ENCODE measurements around the gene KIF15.
"Not testable (repeated sequence)": the region's sequence is repeated elsewhere in the genome, so short reads cannot be mapped to it uniquely, and the experiment has no call there.

KIF15 gene

GRCh38 chr3:44761424-44762169, at the start of gene KIF15, which contains the start of gene KIAA1143:
KIF15 (plus strand) TSS chr3:44761794; CDS start chr3:44761866, 72 bp downstream.
KIAA1143 (minus strand) TSS chr3:44761619; CDS start chr3:44761602, 17 bp downstream.
- DNase-seq: peak; percentile 99

DNA sequence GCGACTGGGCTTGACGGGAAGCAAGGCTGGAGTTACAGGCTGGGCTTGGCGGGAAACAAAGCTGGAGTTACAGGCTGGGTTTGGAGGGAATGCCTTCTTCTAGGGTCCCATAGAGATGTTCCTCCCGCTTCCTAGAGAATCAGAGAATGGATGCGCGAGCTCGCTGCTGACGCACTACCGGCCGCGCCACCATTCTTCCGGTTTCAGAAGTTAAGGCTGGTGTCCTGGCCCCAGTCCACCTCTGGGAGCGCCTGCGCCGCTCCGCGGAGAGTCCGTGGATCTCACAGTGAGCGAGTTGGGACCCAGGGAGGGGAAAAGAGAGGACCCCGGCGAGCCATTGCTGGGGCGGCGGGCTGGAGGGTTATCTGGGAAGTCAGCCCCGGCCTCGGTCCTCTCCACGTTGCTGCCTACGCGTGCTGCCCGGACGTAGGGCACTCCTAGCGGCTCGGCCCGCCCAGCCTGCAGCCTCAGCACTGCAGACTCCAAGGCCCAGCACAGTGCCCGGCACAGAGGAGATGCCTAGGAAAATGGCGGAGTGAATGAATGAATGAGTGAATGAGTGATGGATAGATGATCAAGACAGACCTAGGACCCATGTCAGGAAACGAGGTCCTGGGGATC, 49.0 kb upstream of the KIF15 start, which contains the start of gene ZNF502:
TSS of gene ZNF502 (plus strand) at position 206 of the 621 bp plus-strand sequence. CDS start 7,602 bp downstream, outside the sequence.
- DNase-seq: peak; percentile 51

GRCh38 chr3:44721231-44722102, 40.1 kb upstream of the KIF15 start:
- DNase-seq: no peak

- DNase-seq: no peak
These were observed 39.5 kb upstream of the KIF15 start for GRCh38 chr3:44722103-44722401.

DNA sequence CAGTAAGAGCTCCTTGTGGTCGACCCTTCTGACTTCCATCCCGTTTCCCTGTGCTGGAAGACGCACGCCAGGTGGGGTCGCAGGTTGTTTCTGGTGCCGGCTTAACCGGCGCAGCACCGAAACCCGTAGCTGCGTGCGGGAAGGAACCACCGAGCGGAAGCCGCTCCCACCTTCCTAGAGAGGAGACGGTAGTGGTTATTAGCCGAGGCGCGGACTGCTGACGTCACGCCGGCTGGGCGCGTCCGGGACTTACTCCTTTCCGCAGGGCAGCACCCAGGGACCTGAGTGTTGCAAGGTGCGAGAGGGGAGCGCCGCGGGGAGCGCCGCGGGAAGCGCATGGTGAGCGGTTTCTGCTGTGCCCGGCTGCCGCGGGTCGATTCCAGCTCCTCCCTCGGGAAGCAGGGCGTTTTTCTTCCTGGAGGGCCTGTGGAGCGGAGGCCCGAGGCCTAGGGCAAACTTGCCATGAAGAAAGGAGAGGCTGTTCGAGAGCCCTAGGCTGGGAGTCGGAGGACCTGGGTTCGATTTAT, 32.1 kb upstream of the KIF15 start, which contains the start of gene ZNF501:
TSS of gene ZNF501 (plus strand) at position 252 of the 527 bp plus-strand sequence. CDS start 4,787 bp downstream, outside the sequence.
- peak; percentile 86 for DNase-seq

GRCh38 chr3:44734646-44735168, 26.9 kb upstream of the KIF15 start:
- no peak for DNase-seq

DNA sequence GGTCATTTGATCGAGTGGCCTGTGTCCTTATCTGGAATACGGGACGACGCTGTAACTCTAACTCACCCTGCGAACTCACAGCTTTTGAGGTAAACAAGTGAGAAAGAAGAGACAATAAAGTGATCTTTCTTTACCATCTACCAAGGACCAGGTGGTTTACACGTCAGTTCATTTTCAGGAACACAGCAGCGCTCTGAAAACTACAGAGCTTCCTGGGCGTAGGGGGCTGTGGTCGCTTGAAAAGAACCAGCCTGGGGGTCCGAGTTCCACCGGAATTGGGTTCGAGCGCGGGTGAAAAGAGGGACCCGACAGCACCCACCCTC, 532 bp upstream of the KIF15 start:
- no peak for DNase-seq

DNA sequence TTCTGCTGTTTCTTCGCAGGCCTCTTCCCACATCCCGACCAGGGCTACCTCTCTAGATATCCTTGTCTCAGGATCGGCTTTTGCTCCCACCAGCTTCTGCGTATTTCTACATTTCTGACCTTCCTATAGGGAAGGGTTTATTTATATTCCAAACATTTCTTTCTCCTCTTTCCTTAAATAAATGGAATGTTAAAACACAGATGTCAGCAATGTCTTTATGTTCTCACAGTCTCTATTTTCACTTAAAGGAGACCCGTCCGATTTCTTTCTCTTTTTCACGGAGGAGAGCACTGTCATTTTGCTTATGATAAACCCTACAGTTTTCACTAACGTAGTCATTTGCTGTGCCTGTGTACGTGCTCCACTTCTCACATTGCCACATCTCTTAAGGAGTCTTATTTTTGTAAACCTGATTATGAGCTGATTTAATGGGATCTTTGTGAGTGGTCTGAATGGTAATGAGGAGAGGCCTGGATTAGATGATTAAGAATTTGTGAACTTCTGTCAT, 630 bp downstream of the KIF15 start:
- no peak for DNase-seq

- no peak for DNase-seq
These were observed 1.1 kb downstream of the KIF15 start for GRCh38 chr3:44762690-44763089.

GRCh38 chr3:44764248-44764647, 2.7 kb downstream of the KIF15 start:
- no peak for DNase-seq

DNA sequence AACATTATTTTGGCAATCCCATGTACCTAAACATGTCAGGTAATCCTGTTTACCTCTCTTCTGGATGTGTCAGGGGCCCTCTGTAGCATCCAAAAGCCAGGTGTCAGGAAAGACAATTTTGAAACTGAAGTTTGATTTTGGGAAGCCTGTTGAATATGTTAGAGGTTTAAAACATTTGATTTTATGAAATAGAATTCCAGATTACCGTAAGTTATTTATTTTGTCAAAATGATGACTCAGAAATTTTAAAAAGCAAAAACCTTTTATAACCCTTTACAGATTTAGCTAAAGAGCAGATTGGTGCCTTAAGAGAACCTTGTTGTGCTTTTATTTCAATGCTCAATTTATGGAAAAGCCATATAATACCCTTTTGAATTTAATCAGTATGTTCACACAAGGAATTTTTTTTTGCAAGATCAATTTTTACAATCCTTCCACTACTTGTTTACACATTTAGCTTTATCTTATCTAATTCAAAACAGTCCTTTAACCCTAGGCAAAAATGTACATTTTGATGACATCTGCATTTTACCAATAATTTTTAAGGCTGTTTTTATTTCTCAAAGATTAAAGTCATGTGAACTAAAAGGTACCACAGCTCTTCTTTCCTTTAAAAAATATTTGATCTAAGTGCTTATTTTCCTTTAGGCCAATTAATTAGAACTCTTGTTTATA, 10.0 kb downstream of the KIF15 start:
- DNase-seq: no peak

DNA sequence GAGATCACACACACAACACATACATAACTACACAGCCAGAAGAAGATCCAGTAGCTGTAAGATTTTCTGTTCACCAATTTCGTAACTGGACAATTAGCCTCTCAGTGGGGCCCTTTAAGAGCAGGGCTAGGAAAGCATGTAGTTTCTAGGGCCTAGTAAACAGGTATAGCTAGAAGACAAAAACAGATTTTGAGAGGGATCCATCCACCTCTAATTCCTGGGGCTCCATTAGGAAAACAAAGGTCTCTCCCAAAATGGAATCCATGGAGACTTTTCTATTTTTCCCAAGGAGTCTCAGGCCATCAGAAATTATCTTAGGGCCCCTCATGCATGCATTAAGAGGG, 10.5 kb downstream of the KIF15 start:
- DNase-seq: no peak

- no peak for DNase-seq
These were observed 21.3 kb downstream of the KIF15 start for GRCh38 chr3:44782891-44783290.

DNA sequence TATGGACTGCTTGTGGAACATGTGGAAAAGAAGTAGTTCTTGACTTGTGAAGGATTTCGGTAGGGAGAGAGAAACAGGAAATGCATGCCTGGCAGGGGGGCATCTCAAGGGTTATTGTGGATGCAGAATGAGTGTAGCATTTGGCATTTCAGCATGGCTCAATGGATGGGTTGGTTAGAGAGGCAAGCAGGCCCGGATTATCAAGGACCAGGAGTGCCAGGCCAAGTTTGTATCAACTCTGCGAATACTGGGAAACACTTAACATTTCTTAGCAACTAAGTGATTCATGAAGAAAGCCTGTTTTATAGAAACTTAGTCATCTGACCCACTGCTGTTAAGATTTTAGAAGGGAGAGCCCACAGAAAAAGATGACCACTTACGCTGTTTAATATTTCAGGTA, 33.6 kb downstream of the KIF15 start:
- DNase-seq: no peak

DNA sequence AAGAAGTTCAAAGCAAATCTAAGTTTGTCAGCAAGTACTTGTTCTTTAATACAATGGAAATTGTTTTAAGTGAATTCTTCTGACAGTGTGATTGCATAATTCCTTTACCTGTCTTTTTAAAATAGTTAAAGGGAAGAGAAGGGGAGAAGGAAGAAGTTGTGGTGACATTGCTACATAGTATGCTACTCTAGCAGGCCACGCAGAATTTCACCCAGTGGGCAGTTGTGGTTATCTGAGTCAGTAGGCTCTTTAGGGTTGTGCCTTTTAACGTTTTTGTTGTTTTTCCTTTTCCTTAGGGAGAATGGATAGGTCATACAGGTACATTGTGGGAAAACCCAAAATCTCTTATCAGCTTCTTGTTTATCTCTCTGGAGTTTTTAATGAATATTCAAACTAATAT, 40.4 kb downstream of the KIF15 start:
- no peak for DNase-seq

- DNase-seq: no peak
These were observed 41.7 kb downstream of the KIF15 start for GRCh38 chr3:44803298-44803697.

DNA sequence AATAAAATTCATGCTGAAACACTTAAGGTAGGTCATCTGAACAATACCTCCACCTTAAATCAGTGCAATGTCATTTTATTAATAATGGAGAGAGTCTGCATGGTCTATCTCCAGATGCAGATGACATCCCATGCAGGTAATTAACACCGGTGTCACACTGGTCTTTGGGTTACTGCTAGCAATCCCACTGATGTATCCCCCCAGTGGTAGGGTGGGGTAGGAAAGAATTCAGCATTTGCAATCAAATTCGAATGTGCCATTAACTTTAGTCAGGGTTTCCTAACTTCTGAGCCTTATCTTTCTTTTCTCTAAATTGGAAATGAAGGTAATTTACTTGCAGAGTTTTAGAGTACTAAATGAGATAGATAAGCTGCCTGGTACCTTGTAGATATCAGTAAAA, 44.4 kb downstream of the KIF15 start:
- no peak for DNase-seq

DNA sequence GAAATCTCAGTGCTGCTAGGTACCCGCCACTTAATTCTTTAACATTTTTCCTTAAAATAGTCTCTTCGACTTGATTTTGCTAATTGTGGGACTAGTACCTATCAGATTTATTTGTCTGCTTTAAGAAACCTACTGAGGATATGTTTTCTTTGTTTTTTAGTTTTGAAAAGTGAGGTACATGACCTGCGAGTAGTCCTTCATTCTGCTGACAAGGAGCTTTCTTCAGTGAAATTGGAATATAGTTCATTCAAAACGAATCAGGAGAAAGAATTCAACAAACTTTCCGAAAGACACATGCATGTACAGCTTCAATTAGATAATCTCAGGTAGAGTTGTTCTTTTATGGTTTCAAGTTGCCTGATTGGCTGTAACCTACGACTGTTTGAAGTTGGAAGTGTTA, 53.2 kb downstream of the KIF15 start:
- DNase-seq: no peak

- DNase-seq: not testable (repeated sequence)
These were observed 54.7 kb downstream of the KIF15 start for GRCh38 chr3:44816334-44816733.

DNA sequence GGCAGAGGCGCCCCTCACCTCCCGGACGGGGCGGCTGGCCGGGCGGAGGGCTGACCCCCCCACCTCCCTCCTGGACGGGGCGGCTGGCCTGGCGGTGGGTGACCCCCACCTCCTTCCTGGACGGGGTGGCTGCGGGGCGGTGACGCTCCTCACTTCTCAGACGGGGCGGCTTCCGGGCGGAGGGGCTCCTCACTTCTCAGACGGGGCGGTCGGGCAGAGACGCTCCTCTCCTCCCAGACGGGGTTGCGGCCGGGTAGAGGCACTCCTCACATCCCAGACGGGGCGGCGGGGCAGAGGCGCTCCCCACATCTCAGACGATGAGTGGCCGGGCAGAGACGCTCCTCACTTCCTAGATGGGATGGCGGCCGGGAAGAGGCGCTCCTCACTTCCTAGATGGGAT, 59.6 kb downstream of the KIF15 start:
- not testable (repeated sequence) for DNase-seq

DNA sequence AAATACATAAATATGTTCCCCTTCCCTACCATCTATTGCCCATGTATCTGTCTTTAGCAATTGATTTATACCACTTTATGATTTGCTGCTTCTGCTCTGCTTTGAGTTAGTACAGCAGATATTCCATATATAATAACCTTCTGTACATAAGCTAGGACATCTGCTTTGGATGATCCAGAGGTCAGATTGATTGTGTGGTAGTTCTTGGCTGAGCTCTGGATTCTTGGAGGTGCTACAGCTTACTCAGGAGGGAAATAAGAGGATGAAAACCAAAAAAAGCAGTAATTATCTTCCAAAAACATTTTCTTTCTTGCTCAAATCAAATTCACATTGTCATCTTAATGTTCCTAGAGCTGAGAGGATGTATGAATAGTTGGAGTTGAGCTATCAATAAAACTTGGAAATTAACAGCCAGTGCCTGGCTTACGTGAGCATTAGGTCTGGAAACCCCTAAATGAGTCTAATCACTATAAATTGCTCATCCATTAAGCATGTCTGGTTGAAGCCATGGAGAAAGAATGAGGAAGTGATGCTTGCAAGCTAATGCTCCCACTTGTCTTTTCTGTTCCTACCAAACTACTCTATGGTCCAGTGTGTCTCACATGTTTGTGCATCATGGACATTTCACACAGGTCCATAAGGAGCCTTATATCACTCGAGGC, 63.8 kb downstream of the KIF15 start:
- no peak for DNase-seq

- DNase-seq: no peak
These were observed 65.6 kb downstream of the KIF15 start for GRCh38 chr3:44827196-44827595.
